Loucy (cell line): ENCODE measurements around the gene OR2H2.

ENCODE experiments used
- EZH2phosphoT487 ChIP-seq: fragments of 200-600 bp; IDR thresholded peaks from 2 replicates; pipeline ENCODE4 v1.6.1; 2018; ENCODE audit warnings: antibody characterized with exemption, mild to moderate bottlenecking, moderate library complexity, borderline replicate concordance
- TF ChIP-seq, protein P1 (sequence below): fragments of 200-600 bp; sonication (generic); conservative IDR thresholded peaks from 2 replicates; pipeline ENCODE4 v1.5.1; 2014; ENCODE audit warnings: mild to moderate bottlenecking, antibody characterized with exemption, low read length

DNA sequence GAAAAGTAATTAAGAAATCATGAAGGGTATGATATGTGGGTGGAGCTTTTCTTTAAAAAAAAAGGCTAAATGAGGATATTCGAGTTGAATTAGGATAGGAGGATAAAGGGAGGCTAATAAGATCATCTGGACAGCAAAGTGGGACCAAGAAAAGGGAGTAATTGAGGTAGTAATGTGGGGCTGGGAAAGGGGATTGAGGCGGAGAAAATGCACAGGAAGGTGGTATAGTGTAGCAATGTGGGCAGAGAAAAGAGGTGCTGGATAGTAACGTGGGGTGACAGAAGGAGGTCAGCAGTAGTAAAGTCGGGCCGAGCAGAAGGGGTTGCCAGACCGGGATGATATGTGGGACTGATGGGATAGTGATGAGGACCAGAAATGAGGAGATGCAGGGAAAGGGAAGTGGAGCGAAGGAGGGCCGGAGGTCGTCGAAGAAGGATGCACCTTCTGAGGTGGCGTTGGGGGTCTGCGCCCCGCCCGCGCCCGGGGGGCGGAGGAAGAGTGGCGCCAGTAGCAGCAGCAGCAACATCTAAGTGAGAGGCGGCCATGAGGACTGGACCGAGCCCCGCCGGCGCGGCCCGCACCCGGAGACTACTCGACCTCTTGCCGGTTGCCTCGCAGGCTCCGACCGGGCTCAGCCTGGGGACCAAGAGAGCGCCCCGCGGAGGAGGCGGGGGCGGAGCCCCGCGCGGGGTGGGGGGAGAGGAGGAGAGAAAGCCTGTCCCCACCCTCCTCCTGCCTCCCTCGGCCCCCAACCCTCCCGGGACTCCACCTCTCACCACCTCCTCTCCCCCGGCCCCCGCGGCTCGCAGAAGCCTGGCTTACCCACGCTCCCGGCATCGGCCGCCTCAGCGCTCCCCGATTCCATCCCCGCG is 47.2 kb downstream of the OR2H2 start:
- TF ChIP-seq, protein P1, sequence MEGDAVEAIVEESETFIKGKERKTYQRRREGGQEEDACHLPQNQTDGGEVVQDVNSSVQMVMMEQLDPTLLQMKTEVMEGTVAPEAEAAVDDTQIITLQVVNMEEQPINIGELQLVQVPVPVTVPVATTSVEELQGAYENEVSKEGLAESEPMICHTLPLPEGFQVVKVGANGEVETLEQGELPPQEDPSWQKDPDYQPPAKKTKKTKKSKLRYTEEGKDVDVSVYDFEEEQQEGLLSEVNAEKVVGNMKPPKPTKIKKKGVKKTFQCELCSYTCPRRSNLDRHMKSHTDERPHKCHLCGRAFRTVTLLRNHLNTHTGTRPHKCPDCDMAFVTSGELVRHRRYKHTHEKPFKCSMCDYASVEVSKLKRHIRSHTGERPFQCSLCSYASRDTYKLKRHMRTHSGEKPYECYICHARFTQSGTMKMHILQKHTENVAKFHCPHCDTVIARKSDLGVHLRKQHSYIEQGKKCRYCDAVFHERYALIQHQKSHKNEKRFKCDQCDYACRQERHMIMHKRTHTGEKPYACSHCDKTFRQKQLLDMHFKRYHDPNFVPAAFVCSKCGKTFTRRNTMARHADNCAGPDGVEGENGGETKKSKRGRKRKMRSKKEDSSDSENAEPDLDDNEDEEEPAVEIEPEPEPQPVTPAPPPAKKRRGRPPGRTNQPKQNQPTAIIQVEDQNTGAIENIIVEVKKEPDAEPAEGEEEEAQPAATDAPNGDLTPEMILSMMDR = no peak
- TF ChIP-seq EZH2phosphoT487 = no peak
